C4-2B (cell line): ENCODE measurements around the gene SLC11A1.

Source experiments
- ZFX ChIP-seq: fragments of 450-650 bp; IDR thresholded peaks from 2 replicates; pipeline ENCODE4 v1.6.1; 2017
- TF ChIP-seq, protein P1 (sequence below): fragments of 450-650 bp; conservative IDR thresholded peaks from 2 replicates; pipeline ENCODE4 v1.5.1; 2017; ENCODE audit warnings: mild to moderate bottlenecking

DNA sequence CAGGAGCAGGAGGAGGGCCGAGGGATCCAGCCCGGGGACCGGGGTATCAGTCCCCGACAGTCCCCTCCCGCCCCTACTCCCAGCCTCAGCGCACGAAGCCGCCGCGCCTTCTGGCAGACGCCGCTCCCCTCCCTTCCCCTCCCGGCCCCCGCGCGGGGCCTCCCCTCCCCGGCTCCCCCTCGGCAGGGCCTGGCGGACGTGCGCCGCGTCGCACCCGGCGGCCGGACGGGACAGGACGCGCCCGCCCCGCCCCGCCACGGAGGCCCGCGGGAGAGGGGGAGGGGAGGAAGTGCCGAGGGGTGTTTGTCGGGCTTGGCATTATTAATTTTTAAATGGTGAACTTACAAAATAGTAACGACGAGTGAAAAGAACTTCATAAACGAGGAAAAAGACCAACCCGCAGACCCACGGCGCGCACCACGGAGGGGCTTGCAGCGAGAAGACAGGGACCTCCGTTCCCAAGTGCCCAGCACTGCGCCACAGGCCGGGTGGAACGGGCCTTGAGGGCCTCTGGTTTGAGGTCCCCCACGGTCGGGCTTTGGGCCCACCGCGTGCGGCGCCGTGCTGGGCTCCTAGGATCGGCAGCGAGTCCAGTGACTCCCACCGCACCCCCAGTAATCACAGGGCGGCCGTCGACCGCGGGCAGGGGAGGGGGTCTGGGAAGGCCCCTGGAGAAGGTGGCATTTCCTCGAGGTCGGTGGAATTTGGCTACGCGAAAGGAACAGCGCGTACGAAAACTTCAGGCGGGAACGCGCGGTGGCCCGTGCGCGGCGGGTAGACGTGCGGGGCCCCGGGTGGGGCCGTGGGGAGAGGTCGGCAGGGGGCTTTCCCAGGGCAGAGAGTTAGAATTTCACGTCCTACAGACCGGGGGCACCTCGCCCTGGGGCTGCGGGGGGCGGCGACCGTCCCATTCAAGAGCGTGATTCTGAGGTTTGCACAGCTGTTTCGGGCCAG lies 16.6 kb downstream of the SLC11A1 start:
- TF ChIP-seq, protein P1, sequence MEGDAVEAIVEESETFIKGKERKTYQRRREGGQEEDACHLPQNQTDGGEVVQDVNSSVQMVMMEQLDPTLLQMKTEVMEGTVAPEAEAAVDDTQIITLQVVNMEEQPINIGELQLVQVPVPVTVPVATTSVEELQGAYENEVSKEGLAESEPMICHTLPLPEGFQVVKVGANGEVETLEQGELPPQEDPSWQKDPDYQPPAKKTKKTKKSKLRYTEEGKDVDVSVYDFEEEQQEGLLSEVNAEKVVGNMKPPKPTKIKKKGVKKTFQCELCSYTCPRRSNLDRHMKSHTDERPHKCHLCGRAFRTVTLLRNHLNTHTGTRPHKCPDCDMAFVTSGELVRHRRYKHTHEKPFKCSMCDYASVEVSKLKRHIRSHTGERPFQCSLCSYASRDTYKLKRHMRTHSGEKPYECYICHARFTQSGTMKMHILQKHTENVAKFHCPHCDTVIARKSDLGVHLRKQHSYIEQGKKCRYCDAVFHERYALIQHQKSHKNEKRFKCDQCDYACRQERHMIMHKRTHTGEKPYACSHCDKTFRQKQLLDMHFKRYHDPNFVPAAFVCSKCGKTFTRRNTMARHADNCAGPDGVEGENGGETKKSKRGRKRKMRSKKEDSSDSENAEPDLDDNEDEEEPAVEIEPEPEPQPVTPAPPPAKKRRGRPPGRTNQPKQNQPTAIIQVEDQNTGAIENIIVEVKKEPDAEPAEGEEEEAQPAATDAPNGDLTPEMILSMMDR, result no peak
- TF ChIP-seq ZFX, result peak; percentile 22
